Liver (tissue), 9 donors: ENCODE results near the gene TIGD2. TPM values are rescaled to one million over a fixed set of nuclear protein-coding genes. Genes with fewer than 3 reads are reported as not detected.
"Not testable (repeated sequence)": the region's sequence is repeated elsewhere in the genome, so short reads cannot be mapped to it uniquely, and the experiment has no call there.

Source experiments
- DNase-seq: peaks from one replicate; pipeline ENCODE4 v3.0.0-alpha.2; 2017; ENCODE audit warnings: low spot score
- H3K27ac ChIP-seq, 2 donors: one replicate each; pipeline ENCODE4 v1.7.0; 2013; ENCODE audit warnings: inconsistent platforms in 2 of 2, low read length in 2 of 2, control low read depth in 1 of 2, low read depth in 1 of 2, mild to moderate bottlenecking in 1 of 2
- H3K27me3 ChIP-seq, 4 donors: one replicate each; pipeline versions ENCODE4 v1.6.1 to v1.7.0; 2013; ENCODE audit warnings: low read length in 3 of 4, inconsistent platforms in 1 of 4, mild to moderate bottlenecking in 1 of 4, moderate library complexity in 1 of 4; ENCODE audit not compliant: control insufficient read depth in 4 of 4, insufficient read depth in 4 of 4
- H3K36me3 ChIP-seq, 4 donors: one replicate each; pipeline versions ENCODE4 v1.6.1 to v1.7.0; 2013; ENCODE audit warnings: low read length in 3 of 4, mild to moderate bottlenecking in 3 of 4, low read depth in 1 of 4, moderate library complexity in 1 of 4; ENCODE audit not compliant: control insufficient read depth in 4 of 4, insufficient read depth in 3 of 4
- H3K4me1 ChIP-seq, 4 donors: one replicate each; pipeline versions ENCODE4 v1.6.1 to v1.7.0; 2013; ENCODE audit warnings: low read length in 3 of 4, mild to moderate bottlenecking in 3 of 4, moderate library complexity in 1 of 4; ENCODE audit not compliant: control insufficient read depth in 4 of 4, insufficient read depth in 4 of 4
- H3K4me3 ChIP-seq, 3 donors: one replicate each; pipeline versions ENCODE4 v1.6.1 to v1.7.0; 2013; ENCODE audit warnings: low read length in 3 of 3, control low read depth in 1 of 3, low read depth in 1 of 3, mild to moderate bottlenecking in 1 of 3
- H3K9ac ChIP-seq, 2 donors: one replicate each; pipeline ENCODE4 v1.7.0; 2013; ENCODE audit warnings: low read length in 2 of 2, mild to moderate bottlenecking in 2 of 2, moderate library complexity in 2 of 2, control low read depth in 1 of 2, low read depth in 1 of 2
- H3K9me3 ChIP-seq, 4 donors: one replicate each; pipeline versions ENCODE4 v1.6.1 to v1.7.0; 2013; ENCODE audit warnings: low read length in 3 of 4; ENCODE audit not compliant: control insufficient read depth in 4 of 4
- EGR1 ChIP-seq, 2 donors: IDR thresholded peaks; 2 replicates each; pipeline ENCODE4 v1.6.1; 2016 to 2018; ENCODE audit warnings: antibody characterized with exemption in 2 of 2, low read depth in 2 of 2
- FOXA1 ChIP-seq: IDR thresholded peaks from 2 replicates; pipeline ENCODE4 v1.6.1; 2016; ENCODE audit warnings: antibody characterized with exemption
- HNF4A ChIP-seq, 2 donors: conservative IDR thresholded peaks; 2 replicates each; pipeline ENCODE4 v1.6.1; 2016; ENCODE audit warnings: antibody characterized with exemption in 2 of 2, mild to moderate bottlenecking in 2 of 2
- HNF4G ChIP-seq: IDR thresholded peaks from 2 replicates; pipeline ENCODE4 v1.6.1; 2016; ENCODE audit warnings: antibody characterized with exemption
- JUND ChIP-seq, 2 donors: IDR thresholded peaks; 2 replicates each; pipeline ENCODE4 v1.6.1; 2016; ENCODE audit warnings: antibody characterized with exemption in 2 of 2
- NR2F2 ChIP-seq: IDR thresholded peaks from 2 replicates; pipeline ENCODE4 v1.6.1; 2016; ENCODE audit warnings: antibody characterized with exemption
- RXRA ChIP-seq, 2 donors: IDR thresholded peaks; 2 replicates each; pipeline ENCODE4 v1.6.1; 2017 to 2018; ENCODE audit warnings: antibody characterized with exemption in 2 of 2, mild to moderate bottlenecking in 1 of 2
- SP1 ChIP-seq: IDR thresholded peaks from 2 replicates; pipeline ENCODE4 v1.6.1; 2018; ENCODE audit warnings: antibody characterized with exemption, mild to moderate bottlenecking
- YY1 ChIP-seq: IDR thresholded peaks from 2 replicates; pipeline ENCODE4 v1.6.1; 2016; ENCODE audit warnings: antibody characterized with exemption, mild to moderate bottlenecking
- WGBS: extraction: QIAGEN DNeasy Blood & Tissue Kit; methylation state at CpG from one replicate; pipeline ENCODE4 v1.1.7; 2013; 5-methylcytosine and 5-hydroxymethylcytosine counted together
- polyA plus RNA-seq, 2 donors: library from polyadenylated mRNA; stranded (reverse) in 1 of 2; unstranded in 1 of 2; fragments of 200-250 nt in 1 of 2; fragments of >200 nt in 1 of 2; fragmentation: Nextera tagmentation in 1 of 2; extraction: Ambion mirVana in 1 of 2; gene quantifications; one replicate each; pipeline versions ENCODE4 v1.2.1 to v1.2.3, GENCODE V29; 2013 to 2015
- total RNA-seq, 2 donors: library from RNA; depleted of rRNA; stranded (reverse); fragments of >200 nt; gene quantifications; one replicate each; pipeline ENCODE4 v1.2.3, GENCODE V29; 2014
- TF ChIP-seq, protein P1 (sequence below): IDR thresholded peaks from 2 replicates; pipeline ENCODE4 v1.6.1; 2016; ENCODE audit warnings: antibody characterized with exemption
- TF ChIP-seq, protein P2 (sequence below): fragments of 150-350 bp; IDR thresholded peaks from 2 replicates; pipeline ENCODE4 v1.5.1; 2017; ENCODE audit warnings: improper control_type of control experiment, low read depth, low read length; ENCODE audit not compliant: missing input control
- TF ChIP-seq, protein P3 (sequence below): IDR thresholded peaks from 2 replicates; pipeline ENCODE4 v1.6.1; 2016; ENCODE audit warnings: antibody characterized with exemption
- TF ChIP-seq, protein P4 (sequence below): IDR thresholded peaks from 2 replicates; pipeline ENCODE4 v1.6.1; 2016; ENCODE audit warnings: antibody characterized with exemption, mild to moderate bottlenecking
- donor health status: healthy.
- donor health status: healthy.
- donor health status: healthy.
- donor health status: healthy.
- donor health status: healthy.

Gene TIGD2
- total and polyA plus RNA-seq, 4 donors, result 6.4 to 21.7 (median 9.8) TPM

DNA sequence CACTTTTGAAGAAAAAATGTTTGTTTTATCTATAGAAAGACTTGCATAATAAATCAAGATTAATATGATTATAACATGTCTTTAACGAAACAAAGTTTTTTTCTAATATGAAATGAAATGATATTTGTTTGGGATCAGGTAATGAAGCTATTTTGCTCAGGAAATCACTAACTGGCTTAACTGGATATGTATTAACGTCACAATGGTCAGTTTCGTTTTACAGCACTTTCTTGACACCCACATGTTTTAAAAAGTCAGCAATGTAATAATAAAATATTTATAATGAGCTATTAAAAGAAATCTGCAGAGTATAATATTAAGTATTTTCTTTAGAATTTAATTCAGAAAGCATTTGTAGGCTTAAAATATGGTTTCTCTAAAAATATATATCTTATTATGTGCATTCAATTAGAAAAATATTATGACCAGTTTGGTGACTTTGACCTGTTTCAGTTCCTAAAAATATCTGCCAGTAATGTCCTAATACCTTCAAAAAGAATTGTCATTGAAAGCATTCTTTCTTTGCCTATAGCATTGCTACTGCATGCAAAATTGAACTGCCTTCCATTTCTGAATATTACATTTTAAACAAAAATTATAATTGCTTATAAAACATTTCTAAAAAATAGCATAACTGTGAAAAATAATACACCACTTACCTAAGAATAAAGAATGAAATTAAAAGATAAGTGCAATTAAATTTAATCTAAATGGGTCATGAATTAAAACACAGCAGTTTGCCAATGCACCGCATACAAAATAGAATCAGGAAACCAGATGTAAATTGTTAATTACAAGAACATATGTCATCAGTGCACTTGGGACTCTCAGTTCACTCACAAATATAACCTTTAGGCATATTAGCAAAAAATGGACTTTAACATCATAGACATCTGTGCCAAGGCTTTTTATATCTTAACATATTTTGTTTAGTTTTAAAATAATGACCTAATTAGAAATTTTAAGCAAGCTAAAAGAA, 31.6 kb downstream of the TIGD2 start:
- H3K9me3 ChIP-seq, result peaks cover 0 to 1% (median 0%) of the 10 kb centered on the region in 4 donors
- TF ChIP-seq HNF4A (conservative IDR thresholded peaks at IDR 0.05), result peak; percentile 18 to 35
- TF ChIP-seq EGR1 (IDR thresholded peaks at IDR 0.05; ENCODE audit: low read depth in 2 of 2), result no peak
- no peak for TF ChIP-seq NR2F2
- TF ChIP-seq, protein P1, sequence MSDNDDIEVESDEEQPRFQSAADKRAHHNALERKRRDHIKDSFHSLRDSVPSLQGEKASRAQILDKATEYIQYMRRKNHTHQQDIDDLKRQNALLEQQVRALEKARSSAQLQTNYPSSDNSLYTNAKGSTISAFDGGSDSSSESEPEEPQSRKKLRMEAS, result no peak
- no peak overlapping the region for H3K9ac ChIP-seq
- H3K36me3 ChIP-seq, result no peaks in the 10 kb centered on the region
- H3K4me3 ChIP-seq, result no peak overlapping the region
- no peaks in the 10 kb centered on the region for H3K27me3 ChIP-seq
- 66% methylated on average over 4 of the region's 4 CpGs for WGBS
- H3K27ac ChIP-seq, result no peak overlapping the region
- DNase-seq, result no peak
- no peaks in the 10 kb centered on the region for H3K4me1 ChIP-seq

DNA sequence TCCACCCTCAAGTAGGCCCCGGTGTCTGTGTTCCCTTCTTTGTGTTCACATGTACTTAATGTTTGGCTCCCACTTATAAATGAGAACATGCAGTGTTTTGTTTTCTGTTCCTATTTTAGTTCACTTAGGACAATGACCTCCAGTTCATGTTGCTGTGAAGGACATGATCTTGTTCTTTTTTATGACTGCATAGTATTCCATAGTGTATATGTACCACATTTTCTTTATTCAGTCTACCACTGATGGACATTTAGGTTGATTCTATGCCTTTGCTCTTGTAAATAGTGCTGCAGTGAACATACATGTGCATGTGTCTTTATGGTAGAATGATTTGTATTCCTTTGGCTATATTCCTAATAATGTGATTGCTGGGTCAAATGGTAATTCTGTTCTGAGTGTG, 33.3 kb downstream of the TIGD2 start:
- not testable (repeated sequence) for H3K27ac ChIP-seq, DNase-seq, H3K9me3 ChIP-seq, H3K4me1 ChIP-seq, H3K27me3 ChIP-seq, H3K36me3 ChIP-seq, H3K4me3 ChIP-seq, H3K9ac ChIP-seq
- WGBS, result 100% methylated on average over 1 of the region's 1 CpG

DNA sequence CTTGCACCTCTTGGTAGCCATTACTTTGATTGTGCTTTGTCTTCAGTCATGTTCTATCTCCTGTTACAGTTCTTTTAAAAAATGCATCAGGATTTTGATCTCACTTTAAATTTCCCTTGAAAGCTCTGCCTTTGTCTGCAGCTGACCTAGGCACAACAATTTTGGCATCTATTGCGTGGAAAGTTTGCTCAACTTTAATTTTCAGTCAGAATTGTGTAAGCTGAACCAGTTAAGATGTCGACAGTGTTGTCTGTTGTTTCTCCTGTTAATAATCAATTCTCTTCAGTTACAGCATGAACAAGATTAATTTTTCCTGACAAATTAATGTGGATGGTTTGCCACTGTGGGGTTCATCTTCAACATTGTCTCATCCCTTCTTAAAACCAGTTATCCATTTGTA, 34.9 kb downstream of the TIGD2 start:
- WGBS, result 39% methylated on average over 2 of the region's 2 CpGs
- Histone ChIP-seq H3K4me1 (no peaks in the 10 kb centered on the region), H3K9ac (no peak overlapping the region), H3K4me3 (no peak overlapping the region), H3K27me3 (no peaks in the 10 kb centered on the region), H3K9me3 (peaks cover 0 to 1% (median 0%) of the 10 kb centered on the region in 4 donors), H3K36me3 (no peaks in the 10 kb centered on the region), H3K27ac (no peak overlapping the region)
- DNase-seq, result no peak
- TF ChIP-seq, protein P2, sequence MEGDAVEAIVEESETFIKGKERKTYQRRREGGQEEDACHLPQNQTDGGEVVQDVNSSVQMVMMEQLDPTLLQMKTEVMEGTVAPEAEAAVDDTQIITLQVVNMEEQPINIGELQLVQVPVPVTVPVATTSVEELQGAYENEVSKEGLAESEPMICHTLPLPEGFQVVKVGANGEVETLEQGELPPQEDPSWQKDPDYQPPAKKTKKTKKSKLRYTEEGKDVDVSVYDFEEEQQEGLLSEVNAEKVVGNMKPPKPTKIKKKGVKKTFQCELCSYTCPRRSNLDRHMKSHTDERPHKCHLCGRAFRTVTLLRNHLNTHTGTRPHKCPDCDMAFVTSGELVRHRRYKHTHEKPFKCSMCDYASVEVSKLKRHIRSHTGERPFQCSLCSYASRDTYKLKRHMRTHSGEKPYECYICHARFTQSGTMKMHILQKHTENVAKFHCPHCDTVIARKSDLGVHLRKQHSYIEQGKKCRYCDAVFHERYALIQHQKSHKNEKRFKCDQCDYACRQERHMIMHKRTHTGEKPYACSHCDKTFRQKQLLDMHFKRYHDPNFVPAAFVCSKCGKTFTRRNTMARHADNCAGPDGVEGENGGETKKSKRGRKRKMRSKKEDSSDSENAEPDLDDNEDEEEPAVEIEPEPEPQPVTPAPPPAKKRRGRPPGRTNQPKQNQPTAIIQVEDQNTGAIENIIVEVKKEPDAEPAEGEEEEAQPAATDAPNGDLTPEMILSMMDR, result no peak
- no peak for TF ChIP-seq FOXA1
- TF ChIP-seq RXRA (IDR thresholded peaks at IDR 0.05), result peak in 1 of 2 donors; percentile 61
- peak; percentile 36 for TF ChIP-seq YY1
- TF ChIP-seq NR2F2, result no peak
- no peak for TF ChIP-seq SP1
- TF ChIP-seq JUND (IDR thresholded peaks at IDR 0.05), result no peak
- TF ChIP-seq HNF4G, result no peak
- TF ChIP-seq, protein P3, sequence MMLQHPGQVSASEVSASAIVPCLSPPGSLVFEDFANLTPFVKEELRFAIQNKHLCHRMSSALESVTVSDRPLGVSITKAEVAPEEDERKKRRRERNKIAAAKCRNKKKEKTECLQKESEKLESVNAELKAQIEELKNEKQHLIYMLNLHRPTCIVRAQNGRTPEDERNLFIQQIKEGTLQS, result no peak
- TF ChIP-seq, protein P4, sequence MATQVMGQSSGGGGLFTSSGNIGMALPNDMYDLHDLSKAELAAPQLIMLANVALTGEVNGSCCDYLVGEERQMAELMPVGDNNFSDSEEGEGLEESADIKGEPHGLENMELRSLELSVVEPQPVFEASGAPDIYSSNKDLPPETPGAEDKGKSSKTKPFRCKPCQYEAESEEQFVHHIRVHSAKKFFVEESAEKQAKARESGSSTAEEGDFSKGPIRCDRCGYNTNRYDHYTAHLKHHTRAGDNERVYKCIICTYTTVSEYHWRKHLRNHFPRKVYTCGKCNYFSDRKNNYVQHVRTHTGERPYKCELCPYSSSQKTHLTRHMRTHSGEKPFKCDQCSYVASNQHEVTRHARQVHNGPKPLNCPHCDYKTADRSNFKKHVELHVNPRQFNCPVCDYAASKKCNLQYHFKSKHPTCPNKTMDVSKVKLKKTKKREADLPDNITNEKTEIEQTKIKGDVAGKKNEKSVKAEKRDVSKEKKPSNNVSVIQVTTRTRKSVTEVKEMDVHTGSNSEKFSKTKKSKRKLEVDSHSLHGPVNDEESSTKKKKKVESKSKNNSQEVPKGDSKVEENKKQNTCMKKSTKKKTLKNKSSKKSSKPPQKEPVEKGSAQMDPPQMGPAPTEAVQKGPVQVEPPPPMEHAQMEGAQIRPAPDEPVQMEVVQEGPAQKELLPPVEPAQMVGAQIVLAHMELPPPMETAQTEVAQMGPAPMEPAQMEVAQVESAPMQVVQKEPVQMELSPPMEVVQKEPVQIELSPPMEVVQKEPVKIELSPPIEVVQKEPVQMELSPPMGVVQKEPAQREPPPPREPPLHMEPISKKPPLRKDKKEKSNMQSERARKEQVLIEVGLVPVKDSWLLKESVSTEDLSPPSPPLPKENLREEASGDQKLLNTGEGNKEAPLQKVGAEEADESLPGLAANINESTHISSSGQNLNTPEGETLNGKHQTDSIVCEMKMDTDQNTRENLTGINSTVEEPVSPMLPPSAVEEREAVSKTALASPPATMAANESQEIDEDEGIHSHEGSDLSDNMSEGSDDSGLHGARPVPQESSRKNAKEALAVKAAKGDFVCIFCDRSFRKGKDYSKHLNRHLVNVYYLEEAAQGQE, result no peak
- peak in 1 of 2 donors; percentile 43 for TF ChIP-seq HNF4A (conservative IDR thresholded peaks at IDR 0.05)
